Mesothelial cell of epicardium (in vitro differentiated cells): ENCODE measurements around the gene ZFPM1. TPM values are rescaled to one million over a fixed set of nuclear protein-coding genes. Genes with fewer than 3 reads are reported as not detected.

Experiments used
- DNase-seq, 2 experiments: peaks; one replicate each; pipeline ENCODE4 v3.0.0; 2021; ENCODE audit warnings: low spot score in 2 of 2; ENCODE audit not compliant: unreplicated experiment in 2 of 2
- H3K27ac Mint-ChIP-seq: 2 replicates; pipeline ENCODE4 v1.8.0; 2021; ENCODE audit warnings: mixed read lengths
- H3K27me3 Mint-ChIP-seq: 2 replicates; pipeline ENCODE4 v1.8.0; 2021; ENCODE audit warnings: low read depth, mixed read lengths
- H3K36me3 Mint-ChIP-seq: 2 replicates; pipeline ENCODE4 v1.8.0; 2021; ENCODE audit warnings: mixed read lengths
- H3K4me1 Mint-ChIP-seq: 2 replicates; pipeline ENCODE4 v1.8.0; 2021; ENCODE audit warnings: mixed read lengths
- H3K4me3 Mint-ChIP-seq: 2 replicates; pipeline ENCODE4 v1.8.0; 2021; ENCODE audit warnings: mild to moderate bottlenecking, moderate library complexity, mixed read lengths
- H3K9me3 Mint-ChIP-seq: 2 replicates; pipeline ENCODE4 v1.8.0; 2021; ENCODE audit warnings: mixed read lengths
- CTCF ChIP-seq: fragments of 200-600 bp; sonication (generic); IDR thresholded peaks from one replicate; pipeline ENCODE4 v1.5.0; 2021; ENCODE audit warnings: antibody characterized with exemption; ENCODE audit not compliant: unreplicated experiment
- total RNA-seq: library from RNA; stranded (reverse); gene quantifications from 3 replicates; pipeline ENCODE4 v1.2.1, GENCODE V29; 2021

The ZFPM1 gene
- total RNA-seq, 1 donor from 2014 or later: 56.2 TPM

- Mint-ChIP-seq H3K4me3 (no peak overlapping the region), H3K36me3 (no peaks in the 10 kb centered on the region), H3K27me3 (peaks cover 61% of the 10 kb centered on the region), H3K4me1 (no peaks in the 10 kb centered on the region), H3K9me3 (no peaks in the 10 kb centered on the region), H3K27ac (no peak overlapping the region)
- no peak for TF ChIP-seq CTCF
- no peak for DNase-seq
These were observed 97.2 kb downstream of the ZFPM1 start for GRCh38 chr16:88550246-88550661.

- Mint-ChIP-seq H3K4me1 (no peaks in the 10 kb centered on the region), H3K9me3 (no peaks in the 10 kb centered on the region), H3K27ac (no peak overlapping the region), H3K27me3 (peaks cover 56% of the 10 kb centered on the region), H3K4me3 (no peak overlapping the region), H3K36me3 (no peaks in the 10 kb centered on the region)
- DNase-seq: no peak
- TF ChIP-seq CTCF: no peak
These were observed 99.1 kb downstream of the ZFPM1 start for GRCh38 chr16:88552166-88552565.

DNA sequence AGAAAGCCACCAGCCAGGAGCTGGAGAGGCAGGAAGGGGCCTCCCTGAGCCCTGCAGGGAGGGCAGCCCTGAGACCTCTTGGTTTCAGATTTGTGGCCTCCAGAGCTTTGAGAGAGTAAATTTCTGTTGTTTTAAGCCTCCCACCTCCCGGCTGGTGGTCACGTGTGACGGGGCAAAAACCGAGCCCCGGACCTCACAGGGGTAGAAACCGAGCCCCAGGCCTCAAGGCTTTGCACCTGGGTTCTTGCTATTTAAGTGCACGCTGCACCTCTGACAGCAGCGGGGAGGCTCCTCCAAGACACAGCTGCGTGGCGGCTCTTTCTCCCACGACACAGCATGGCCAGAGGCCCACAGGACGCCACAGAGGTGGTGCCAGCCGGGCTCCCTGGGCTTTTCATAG lies 99.7 kb downstream of the ZFPM1 start:
- DNase-seq: no peak
- Mint-ChIP-seq H3K27ac (no peak overlapping the region), H3K36me3 (no peaks in the 10 kb centered on the region), H3K4me3 (no peak overlapping the region), H3K4me1 (no peaks in the 10 kb centered on the region), H3K27me3 (peaks cover 57% of the 10 kb centered on the region), H3K9me3 (no peaks in the 10 kb centered on the region)
- no peak for TF ChIP-seq CTCF

DNA sequence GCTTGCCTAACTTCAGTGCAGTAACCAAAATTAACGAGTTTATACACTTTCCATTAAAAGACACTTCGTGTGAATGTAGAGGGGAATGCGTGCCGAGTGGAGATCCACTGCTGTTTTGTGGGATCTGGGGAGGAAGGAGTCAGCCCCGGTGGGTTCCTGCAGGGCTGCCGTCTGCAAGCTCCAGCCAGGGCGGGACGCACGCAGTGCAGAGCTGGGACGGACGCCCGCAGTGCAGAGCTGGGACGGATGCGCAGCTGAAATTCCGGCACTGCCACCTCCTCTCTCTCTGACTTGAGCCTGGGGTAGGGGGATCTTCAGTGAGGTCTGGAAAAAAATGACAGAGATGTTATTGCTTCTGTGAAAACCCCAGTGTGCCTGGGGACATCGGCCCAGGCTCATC lies 100.7 kb downstream of the ZFPM1 start:
- Mint-ChIP-seq H3K4me3 (no peak overlapping the region), H3K36me3 (no peaks in the 10 kb centered on the region), H3K4me1 (peaks cover under 1% of the 10 kb centered on the region), H3K9me3 (no peaks in the 10 kb centered on the region), H3K27ac (no peak overlapping the region), H3K27me3 (peaks cover 48% of the 10 kb centered on the region)
- no peak for TF ChIP-seq CTCF
- no peak for DNase-seq

DNA sequence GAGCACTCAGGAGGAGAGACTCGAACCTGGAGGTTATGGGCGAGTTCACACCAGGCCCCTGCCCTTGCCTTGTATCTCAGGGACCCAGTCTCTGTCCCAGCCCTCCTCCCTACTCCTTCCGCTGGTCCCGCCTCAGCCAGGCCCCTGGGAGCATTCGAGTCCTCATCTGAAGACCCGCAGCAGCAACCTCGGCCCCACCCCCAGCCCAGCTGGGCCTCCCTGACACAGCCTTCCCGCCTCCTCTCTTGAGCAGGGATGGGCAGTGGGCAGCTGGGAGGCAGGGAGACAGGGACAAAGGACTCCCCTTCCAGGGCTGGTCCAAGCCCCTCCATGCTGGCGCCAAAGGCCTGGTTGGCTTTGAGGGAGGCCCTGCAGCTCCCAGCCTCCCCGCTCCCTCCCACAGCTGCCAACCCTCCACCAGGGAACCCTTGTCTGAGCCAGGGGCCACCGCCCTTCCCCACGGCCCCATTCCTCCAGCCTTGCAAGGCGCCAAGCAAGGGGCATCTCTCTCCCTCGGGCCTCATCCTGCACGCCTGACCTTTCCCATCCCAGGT lies 101.7 kb downstream of the ZFPM1 start:
- Mint-ChIP-seq H3K27ac (no peak overlapping the region), H3K4me1 (peaks cover 4% of the 10 kb centered on the region), H3K27me3 (peaks cover 42% of the 10 kb centered on the region), H3K36me3 (no peaks in the 10 kb centered on the region), H3K9me3 (no peaks in the 10 kb centered on the region), H3K4me3 (no peak overlapping the region)
- no peak for DNase-seq
- TF ChIP-seq CTCF: no peak
